Activated CD8-positive, alpha-beta memory T cell treated with anti-CD3 and anti-CD28 coated beads for 48 hours (primary cell): ENCODE data around the gene CLNK.

Experiments used
- DNase-seq, 3 experiments: peaks; one replicate each; pipeline ENCODE4 v3.0.0-alpha.2; 2020; ENCODE audit warnings: low read depth in 2 of 3, low spot score in 2 of 3

Gene CLNK

DNA sequence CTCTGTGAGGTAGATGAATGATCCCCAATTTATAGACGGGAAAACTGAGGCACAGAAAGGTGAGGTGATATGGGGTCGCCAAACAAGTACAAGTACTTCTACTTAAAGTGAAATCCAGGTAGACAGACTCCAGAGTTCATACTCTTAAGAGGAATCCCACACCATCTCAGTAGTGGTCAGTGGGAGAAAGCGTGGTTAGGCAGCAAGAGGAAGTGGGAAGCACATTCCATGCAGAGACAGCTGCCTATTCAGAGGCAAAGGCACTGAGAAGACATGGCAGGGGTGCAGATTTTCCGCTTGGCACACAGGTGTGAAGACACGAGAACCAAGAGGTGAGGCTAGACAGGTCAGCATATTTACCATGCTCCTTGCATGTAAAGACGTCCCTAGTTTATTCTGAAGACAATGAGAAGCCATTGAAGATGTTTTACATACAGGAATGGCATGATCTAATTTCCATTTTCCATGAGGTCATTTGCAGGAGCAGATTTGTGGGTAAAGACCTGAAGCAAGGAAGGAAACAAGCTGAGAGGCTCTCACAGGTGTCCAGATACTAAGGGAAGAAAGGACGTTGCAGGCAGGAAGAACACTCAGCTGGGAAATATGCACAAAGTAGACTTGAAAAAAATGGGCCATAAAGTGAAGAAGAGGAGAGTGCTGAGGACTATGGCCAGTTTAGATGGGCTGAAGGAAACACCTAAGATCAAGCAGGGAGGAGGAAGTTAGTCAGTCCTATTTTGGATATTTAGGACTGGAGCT lies 17.3 kb upstream of the CLNK start:
- DNase-seq = no peak

DNA sequence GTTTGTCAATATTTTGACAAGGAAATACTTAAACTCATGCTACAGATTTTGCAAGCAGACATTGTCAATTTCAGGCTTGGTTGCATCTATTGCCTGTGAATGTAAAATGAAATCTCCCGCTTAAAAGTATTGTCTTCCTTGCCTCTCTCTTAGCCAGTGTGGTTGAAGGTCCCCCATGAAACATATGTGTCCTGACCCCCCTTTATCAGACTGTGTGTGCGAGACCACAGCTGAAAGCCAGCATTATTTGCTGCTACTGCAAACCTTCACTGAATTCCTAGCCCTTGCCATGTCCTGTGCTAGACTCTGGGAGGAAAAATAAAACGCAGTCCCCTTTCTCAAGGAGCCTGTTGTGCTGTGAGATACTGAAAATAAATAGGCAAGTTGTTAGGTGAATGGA lies 16.6 kb upstream of the CLNK start:
- DNase-seq = no peak

DNA sequence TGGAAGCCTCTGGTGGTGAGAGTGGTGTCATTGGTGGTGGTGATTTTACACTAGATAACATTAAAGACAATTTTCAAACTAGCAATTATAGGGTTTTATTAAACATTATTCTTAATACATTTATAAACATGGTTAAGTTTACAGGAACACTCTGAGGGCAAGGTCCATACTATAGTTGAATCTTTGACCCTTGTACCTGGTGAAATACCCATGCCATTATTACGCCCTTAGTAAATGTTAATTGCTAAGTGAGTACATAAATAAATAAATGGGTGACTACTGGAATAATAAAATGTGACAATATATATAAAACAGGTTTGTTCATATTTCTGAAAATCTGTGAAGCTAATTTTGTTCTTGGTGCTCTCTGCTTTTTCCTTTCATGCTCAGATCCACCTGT lies 13.6 kb upstream of the CLNK start:
- no peak for DNase-seq

DNA sequence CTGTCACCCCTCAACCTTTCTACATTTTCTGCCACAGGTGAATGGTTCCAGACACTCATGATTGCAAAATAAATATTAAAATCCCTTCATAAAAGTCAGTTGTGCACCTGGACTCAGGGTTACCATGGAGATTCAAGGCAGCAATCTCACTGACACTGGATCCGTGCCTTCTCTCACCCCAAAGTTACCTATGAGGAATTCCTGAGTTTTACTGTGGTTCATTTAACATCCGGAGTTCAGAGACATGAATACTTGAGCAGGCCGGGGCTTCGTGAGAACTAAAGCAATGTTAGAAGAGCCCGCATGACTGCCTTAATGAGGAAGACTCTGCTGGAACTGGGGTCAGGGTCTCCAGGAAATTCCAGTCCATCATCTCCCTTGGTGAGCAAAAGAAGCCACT lies 12.5 kb upstream of the CLNK start:
- DNase-seq = no peak

DNA sequence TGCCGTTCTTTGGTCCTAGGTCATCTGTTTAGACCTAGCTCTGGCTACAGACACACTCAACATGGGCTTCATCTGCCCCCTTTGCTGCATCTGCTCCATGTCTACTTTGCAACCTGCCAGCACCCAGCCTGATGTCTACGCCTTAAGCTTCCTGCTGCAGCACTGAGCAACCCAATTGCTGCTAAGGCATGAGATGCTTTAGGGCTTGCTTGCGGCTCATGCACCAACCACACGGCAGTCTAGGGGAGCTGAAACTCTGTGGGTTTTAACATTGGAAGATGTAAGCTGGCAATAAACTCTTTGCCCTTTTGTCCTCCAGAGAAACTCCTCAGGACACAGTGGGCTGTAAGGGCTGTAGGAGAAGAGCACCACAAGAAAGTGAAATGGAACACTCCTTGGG lies 11.7 kb upstream of the CLNK start:
- DNase-seq = no peak

DNA sequence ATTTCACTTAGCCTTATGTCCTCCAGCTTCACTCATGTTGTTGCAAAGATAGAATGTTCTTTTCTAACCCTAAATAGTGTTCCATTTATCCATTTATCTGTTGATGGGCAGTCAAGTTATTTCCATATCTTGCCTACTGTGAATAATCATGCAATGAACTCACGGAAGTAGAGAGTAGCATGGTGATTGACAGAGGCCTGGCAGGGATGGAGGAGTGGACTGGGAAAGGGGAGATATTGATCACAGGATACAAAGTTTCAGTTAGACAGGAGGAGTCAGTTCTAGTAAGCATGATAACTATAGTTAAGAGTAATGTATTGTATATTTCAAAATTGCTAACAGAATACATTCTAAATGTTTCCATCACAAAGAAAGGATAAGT lies 10.3 kb upstream of the CLNK start:
- no peak for DNase-seq

DNA sequence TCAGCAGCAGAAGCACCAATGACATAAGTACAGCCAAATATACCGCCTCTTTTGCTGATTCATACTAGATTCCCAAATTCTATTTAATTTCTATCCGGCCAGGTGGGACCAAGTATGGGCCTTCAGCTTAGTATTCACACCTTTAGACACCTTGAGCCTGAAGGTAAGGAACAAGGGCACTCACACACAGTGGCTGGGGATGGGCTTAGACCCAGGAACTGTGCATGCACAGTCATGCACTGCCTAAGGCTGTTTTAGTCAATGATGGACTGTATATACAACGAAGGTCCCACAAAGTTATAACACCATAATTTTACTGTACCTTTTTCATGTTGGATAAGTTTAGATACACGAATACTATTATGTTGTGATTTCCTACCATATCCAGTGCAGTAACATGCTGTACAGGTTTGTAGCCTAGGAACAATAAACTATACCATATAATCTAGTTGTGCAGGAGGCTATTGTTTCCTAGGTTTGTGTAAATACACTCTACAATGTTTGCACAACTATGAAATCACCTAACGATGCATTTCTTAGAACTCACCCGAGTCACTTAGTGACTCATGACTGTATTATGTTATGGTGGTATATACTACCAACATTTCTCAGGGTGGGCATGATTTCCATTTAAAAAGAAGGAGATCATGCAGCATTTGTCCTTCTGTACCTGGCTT lies 9.7 kb upstream of the CLNK start:
- DNase-seq = no peak

DNA sequence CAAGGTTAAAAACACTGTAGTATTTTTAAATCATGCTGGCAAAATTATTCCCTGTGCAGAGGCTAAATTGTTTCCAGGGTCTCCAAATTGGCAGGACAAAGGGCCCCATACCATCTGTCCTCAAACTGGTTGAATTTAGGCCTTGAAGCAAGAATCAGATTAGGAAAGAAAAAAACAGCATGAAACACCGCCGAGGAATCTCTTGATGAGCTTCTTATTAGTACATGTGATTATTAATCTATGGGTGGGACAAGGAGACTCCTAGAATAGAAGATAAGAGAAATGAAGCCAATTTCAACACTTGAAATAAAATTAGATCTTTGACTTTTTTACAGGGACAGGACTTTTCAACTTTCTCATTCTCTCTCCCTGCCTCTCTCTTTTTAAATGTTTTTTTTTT lies 7.1 kb upstream of the CLNK start:
- DNase-seq = no peak

DNA sequence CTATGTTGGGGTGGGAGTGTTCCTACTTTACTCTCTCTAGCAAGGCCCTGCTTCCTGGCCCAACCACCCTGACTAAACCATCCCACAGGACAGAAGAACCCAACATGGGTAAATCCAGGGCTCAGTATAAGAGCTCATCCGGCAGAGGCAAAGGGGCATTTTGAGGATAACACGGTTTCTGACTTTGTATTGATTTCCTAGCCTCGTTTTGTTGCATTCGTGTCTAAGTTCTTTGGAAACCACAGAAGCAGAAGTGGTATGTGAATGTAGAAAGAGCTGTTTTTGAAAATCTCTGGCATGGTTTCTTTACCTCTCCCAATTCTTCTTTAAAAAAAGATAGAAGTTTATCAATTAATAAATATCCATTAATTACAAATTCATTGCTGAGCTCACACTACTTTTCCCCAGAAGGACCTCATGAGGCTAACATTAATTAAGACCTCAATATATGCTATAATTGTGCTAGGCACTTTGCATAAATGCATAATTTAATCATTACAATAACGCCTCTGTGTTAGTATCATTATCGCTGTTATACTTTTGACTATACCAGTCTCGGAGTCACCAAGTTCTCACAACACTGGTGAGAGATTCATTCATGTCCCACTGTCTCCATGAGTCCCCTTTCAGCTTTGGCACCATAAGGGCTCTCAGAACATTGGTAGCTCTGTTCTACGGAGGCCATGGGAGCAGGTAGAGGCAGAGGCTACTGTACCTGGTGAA lies 5.8 kb upstream of the CLNK start:
- no peak for DNase-seq

DNA sequence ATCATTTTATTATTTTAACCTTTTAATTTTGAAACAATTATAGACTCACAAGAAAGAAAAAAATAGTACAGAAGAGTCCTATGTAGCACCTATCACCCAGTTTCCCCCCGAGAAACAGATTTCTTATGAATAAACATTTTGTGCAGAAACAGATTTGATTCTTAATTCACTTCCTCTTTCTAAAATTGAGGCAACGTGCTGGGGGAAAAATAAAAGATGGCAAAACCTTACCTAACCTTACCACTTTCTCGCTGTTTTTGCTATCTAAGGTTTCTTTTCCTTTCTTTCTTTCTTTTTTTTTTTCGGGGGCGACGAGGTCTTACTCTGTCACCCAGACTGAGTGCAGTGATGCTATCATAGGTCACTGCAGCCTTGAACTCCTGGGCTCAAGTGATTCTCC lies 4.3 kb upstream of the CLNK start:
- no peak for DNase-seq

DNA sequence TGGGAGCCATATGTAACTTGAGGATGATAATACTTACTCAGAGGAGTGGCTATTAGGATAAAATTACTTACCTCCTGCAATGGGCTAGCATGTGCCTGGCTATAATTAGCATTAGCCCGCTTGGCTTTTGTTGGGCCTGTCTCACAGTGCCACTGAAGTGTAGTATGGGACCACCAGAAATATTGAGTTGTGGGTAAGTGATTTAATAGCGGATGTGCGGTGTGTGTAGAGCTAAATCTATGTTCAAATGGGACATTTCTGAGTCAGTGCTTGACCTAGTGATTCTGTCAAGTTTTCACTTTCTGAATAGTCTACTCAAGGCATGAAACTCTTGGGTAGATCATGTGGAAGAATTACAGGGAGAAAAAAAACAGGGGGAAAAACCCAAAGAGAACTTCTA lies 3.5 kb upstream of the CLNK start:
- DNase-seq = no peak

DNA sequence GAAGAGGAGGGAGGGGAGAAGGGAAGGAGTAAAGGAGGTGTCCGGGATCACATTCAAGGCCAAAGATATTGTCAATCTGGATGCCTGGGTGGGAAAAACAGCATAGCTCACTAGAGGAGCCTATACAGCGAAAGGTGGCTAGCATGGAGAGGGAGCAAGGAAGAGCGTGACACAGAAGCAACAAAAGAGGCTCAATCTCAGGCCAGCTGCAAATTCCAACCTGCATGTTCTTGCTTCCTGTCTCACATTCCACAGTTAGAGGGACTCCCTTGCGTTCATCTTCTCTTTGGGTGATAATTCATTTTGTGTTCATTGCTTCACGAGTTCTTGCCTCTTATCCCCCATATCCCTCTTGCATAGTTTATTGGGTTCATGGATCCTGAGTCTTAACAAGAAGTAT lies 3.0 kb upstream of the CLNK start:
- DNase-seq = no peak

DNA sequence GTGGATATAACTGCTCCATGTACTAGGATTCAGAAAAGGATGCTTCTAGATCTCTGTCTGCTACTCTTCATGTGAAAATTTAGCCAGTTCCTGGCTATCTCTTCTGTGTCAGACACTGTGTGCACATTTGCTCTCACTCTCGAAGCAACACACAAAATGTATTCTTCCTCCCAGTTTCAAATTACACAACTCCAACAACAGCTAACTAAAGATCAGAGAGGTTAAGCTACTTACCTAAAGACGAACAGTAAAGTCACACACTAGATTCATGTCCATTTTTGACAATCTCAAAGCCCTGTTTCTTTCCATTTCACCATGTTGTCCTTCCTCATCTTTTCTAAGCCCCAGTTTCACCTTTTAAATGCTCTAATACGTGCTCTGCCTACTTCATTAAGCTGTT lies 2.2 kb downstream of the CLNK start:
- DNase-seq = no peak

DNA sequence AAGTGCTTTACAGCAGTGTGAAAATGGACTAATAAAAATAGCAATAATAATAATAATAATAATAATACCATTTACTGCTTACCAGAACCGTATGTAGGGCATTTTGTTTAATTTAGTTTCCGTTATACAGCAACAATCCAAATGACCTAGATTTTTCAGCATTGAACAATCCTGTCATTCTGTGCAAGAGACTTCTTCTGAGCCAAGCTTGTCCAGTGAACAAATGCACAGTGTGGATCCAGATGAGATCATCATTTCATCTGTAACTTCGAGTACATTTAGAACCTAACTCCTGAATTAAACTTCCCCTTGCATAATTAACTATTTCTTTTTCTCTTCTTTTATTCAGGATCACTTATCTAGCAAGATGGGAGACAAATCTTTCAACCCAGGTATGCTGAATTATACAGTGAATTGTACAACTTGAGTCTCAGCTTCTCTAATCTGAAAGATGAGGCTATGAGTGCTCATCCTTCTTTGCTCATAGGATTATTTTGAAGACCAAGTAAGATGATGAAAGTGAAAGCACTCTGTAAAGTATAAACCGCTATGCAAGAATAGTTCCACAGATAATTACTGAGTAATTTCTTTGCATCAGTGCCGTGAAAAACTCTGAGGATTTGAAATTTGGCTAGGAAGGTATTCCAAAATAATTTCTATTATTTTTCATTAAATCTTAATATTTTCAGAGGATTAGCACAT lies 6.6 kb downstream of the CLNK start:
- no peak for DNase-seq

DNA sequence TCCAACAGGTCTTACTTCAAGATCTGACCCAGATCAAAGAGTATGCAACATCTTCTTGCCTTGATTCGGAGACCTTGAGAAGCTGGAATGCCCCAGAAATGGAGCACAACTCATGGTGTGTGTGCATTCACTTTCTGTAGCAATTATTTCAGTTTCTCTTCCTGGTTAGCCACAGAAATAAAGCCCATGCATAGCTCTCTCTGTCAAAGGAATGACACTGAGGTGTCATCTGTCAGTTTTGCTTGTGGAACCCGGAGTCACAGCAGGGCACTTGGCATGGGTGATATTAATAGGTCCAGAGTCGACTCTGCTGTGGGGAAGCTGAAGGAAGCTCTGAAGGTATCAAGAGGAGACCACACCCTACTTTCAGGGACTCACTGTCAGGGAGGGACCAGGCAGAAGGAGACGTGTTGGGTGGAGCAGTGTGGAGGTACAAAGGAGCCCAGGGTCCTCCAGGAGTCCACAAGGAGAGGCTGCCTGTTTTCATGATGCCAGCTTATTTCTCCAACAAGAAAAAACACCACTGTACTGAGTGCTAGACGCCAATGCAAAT lies 10.7 kb downstream of the CLNK start:
- no peak for DNase-seq

DNA sequence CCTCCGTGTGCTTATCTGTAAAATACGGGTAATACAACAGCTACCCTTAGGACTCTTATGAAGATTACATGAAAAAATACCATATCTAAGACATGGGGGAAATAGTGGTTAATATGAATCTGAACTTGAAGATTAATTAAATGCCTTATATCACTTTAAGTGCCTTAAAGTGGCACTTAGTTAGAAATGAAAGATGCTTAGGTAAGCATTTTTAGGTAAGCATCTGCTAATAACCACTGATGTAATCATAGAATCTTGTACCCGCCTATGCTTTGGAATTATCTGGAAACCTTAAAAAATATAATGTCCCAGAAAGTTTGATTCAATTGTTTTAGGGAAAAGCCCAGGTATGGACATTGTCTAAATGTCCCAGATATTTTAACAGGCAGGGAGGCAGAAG lies 12.2 kb downstream of the CLNK start:
- DNase-seq = no peak

DNA sequence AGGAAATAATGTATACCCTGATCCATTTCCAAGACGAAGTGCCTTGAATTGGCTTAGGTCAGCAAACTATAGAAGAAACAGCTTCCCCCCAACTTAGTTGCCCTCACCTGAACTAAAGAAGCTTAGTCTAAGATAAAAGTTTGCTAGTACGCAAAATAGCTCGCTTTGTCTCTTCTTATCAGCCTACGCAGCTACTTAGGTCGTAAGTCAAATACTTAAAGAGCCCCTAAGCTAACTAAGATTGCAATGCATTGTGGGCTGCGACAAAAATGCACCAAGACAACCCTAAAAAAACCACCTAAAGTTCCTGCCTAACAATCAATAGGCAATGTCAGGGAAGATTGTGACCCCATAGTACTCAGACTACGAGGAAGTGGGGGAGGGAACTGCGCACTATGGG lies 12.8 kb downstream of the CLNK start:
- DNase-seq = no peak

DNA sequence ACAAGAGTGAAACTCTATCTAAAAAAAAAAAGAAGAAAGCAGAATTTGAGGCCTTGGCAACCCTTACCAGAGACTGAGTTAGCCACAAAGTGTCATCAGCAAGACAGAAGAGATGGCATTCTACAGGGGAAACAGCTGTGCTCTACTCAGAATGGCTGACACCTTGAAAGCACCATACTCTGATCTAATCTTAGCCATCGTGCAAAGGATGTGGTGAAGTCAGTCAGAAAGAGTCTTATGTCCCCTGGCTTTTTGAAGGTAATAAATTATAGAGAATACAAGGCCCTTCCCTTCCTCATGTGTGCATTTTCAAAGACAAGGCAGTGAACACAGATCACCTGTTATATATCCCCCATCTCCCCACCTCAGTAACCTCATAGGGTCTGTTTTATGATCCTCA lies 13.2 kb downstream of the CLNK start:
- DNase-seq = no peak

DNA sequence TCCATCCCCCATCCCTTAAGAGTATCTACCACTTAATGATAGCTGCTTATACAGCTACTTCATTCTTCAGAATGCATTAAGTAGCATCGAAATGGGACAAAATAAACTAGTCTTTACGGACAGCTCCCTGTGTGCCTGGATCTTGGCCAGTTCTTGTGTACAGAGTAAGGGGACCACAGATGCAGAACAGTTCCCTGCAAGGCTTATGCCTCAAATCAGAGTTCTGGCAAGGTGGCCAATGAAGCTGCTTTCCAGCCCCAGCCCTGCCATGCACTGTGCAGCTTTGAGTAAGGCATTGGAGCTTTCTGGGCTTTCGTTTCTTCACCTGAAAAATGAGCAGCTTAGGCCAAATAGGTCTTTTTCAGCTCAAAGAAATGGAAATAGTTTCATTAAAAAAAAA lies 14.2 kb downstream of the CLNK start:
- no peak for DNase-seq

DNA sequence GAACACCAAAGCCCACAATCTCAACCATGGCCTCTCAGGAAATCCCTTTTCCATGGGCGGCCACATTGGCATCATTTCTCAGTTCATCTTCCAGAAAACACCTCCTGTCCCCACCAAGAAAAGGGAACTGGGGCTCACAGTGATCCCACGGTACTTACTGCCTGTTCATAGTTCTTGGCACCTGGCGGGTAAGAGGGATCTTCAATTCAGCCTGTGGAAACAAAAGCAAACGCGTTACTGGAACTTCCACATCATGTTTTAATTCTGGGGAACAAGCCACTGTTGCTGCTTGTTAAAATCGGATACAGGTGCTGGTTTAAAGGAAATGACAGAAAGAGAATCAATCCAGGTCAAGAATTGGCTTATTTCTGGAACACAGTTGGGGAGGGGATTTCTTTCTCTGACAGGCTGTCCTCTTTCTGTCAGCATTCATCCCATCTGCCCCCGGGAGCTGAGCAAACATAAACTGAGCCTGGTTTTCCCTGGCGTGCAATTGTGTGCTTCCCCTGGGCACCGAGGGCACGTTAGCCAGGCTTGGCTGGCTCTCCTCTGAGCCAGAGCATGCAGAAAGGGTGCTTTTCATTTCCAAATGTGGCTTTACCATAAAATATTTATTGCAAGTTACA lies 16.8 kb downstream of the CLNK start:
- DNase-seq = no peak

DNA sequence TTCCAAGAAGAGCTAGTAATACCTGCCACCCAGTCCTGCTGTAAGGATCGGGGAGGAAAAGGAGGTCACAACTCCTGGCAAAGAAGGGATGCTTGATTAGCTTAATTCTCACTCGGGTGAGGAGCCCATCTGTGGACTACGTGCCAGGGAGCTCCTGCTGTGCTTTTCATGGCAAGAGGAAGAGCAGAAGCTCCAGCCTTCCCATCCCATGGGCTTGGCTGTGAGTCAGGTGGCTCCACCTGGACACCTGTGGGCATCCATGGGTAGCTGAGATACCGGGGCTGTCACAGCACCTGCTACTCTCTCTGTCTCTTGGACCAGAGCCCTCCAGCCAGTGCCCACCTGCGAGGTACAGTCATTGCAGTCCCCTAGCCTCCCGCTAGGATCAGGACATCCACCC lies 18.0 kb downstream of the CLNK start:
- DNase-seq = no peak
